B cell (primary cell): ENCODE data around the gene RTN4IP1. TPM values are rescaled to one million over a fixed set of nuclear protein-coding genes. Genes with fewer than 3 reads are reported as not detected.

ENCODE experiments used
- ATAC-seq: fragments of 200-7000 bp; cut with Tn5 transposase; one replicate; pipeline ENCODE4 v1.10.0; 2021; ENCODE audit warnings: low read depth, mild to moderate bottlenecking, moderate number of reproducible peaks, moderate library complexity
- CTCF ChIA-PET: fragments of 350-600 bp; sonication (Branson Sonifier 250); formaldehyde crosslinking; loops from one replicate; lab custom pipeline; 2021; ENCODE audit warnings: antibody characterized with exemption, inconsistent platforms; lab: Charles Lee
- POLR2A ChIA-PET: fragments of 350-600 bp; sonication (Branson Sonifier 250); formaldehyde crosslinking; loops from one replicate; lab custom pipeline; 2021; ENCODE audit warnings: antibody characterized with exemption; lab: Charles Lee
- DNase-seq: peaks from one replicate; pipeline ENCODE4 v3.0.0; 2013
- H2AFZ ChIP-seq: 2 replicates; pipeline ENCODE4 v1.6.1; 2012; ENCODE audit warnings: mild to moderate bottlenecking, low read depth, low read length; ENCODE audit not compliant: insufficient read depth, poor library complexity, severe bottlenecking
- H3K27ac ChIP-seq, 2 donors: 1 replicate in 1 of 2; 2 replicates in 1 of 2; pipeline ENCODE4 v1.5.1; 2012 to 2013; ENCODE audit warnings: low read length in 2 of 2, mild to moderate bottlenecking in 2 of 2, moderate library complexity in 1 of 2
- H3K27me3 ChIP-seq, 4 experiments: fragments of 200-600 bp in 1 of 4; sonication (generic) in 1 of 4; replicated peaks in 1 of 4; 1 replicate in 2 of 4; 2 replicates in 2 of 4; pipeline versions ENCODE4 v1.6.1 to v1.7.0; 2013 to 2016; ENCODE audit warnings: low read length in 3 of 4, mild to moderate bottlenecking in 2 of 4, mixed read lengths in 1 of 4, moderate library complexity in 1 of 4; ENCODE audit not compliant: insufficient read depth in 4 of 4, control insufficient read depth in 3 of 4; ENCODE audit errors: control extremely low read depth in 1 of 4
- H3K36me3 ChIP-seq, 2 experiments: replicated peaks in 1 of 2; 1 replicate in 1 of 2; 2 replicates in 1 of 2; pipeline versions ENCODE4 v1.6.1 to v1.7.1; 2013; ENCODE audit warnings: low read length in 1 of 2; ENCODE audit not compliant: insufficient read depth in 2 of 2, control insufficient read depth in 1 of 2; ENCODE audit errors: control extremely low read depth in 1 of 2, extremely low read depth in 1 of 2
- H3K4me1 ChIP-seq, 2 donors: fragments of 200-600 bp in 1 of 2; sonication (generic) in 1 of 2; 1 replicate in 1 of 2; 2 replicates in 1 of 2; pipeline versions ENCODE4 v1.5.1 to v1.6.1; 2013 to 2017; ENCODE audit warnings: low read length in 2 of 2; ENCODE audit not compliant: control insufficient read depth in 2 of 2, insufficient read depth in 2 of 2
- H3K4me2 ChIP-seq: replicated peaks from 2 replicates; pipeline ENCODE3; 2012; ENCODE audit warnings: mild to moderate bottlenecking, low read depth, low read length; ENCODE audit not compliant: poor library complexity, severe bottlenecking
- H3K4me3 ChIP-seq, 5 experiments: fragments of 200-600 bp in 1 of 5; sonication (generic) in 1 of 5; 1 replicate in 3 of 5; 2 replicates in 2 of 5; pipeline versions ENCODE4 v1.5.1 to v1.7.0; 2011 to 2016; ENCODE audit warnings: low read length in 4 of 5, mild to moderate bottlenecking in 4 of 5, low read depth in 2 of 5, control low read depth in 1 of 5, moderate library complexity in 1 of 5; ENCODE audit not compliant: insufficient read depth in 1 of 5; ENCODE audit errors: control extremely low read depth in 1 of 5, extremely low read depth in 1 of 5
- H3K79me2 ChIP-seq: fragments of 200-600 bp; sonication (generic); one replicate; pipeline ENCODE4 v1.6.0; 2016; ENCODE audit warnings: low read length; ENCODE audit not compliant: control insufficient read depth, insufficient read depth
- H3K9ac ChIP-seq: fragments of 200-600 bp; sonication (generic); 2 replicates; pipeline ENCODE4 v1.6.1; 2017; ENCODE audit warnings: mild to moderate bottlenecking, low read length, moderate library complexity
- H3K9me3 ChIP-seq, 3 donors: one replicate each; pipeline versions ENCODE4 v1.6.1 to v1.7.1; 2013; ENCODE audit warnings: low read length in 2 of 3; ENCODE audit not compliant: control insufficient read depth in 2 of 3, insufficient read depth in 1 of 3; ENCODE audit errors: control extremely low read depth in 1 of 3
- H4K20me1 ChIP-seq: 2 replicates; pipeline ENCODE4 v1.6.0; 2012; ENCODE audit warnings: mild to moderate bottlenecking, low read length; ENCODE audit not compliant: insufficient read depth, control insufficient read depth, poor library complexity, severe bottlenecking
- H3K27ac Mint-ChIP-seq: one replicate; pipeline ENCODE4 v1.8.0; 2021; ENCODE audit warnings: mixed read lengths
- H3K27me3 Mint-ChIP-seq: one replicate; pipeline ENCODE4 v1.8.0; 2021; ENCODE audit warnings: mixed read lengths
- H3K4me1 Mint-ChIP-seq: one replicate; pipeline ENCODE4 v1.8.0; 2021; ENCODE audit warnings: mixed read lengths
- H3K4me3 Mint-ChIP-seq: one replicate; pipeline ENCODE4 v1.8.0; 2021; ENCODE audit warnings: mixed read lengths
- H3K9me3 Mint-ChIP-seq: one replicate; pipeline ENCODE4 v1.8.0; 2022; ENCODE audit warnings: mixed read lengths; ENCODE audit not compliant: insufficient read depth
- EZH2 ChIP-seq: IDR thresholded peaks from 2 replicates; pipeline ENCODE4 v1.6.1; 2012; ENCODE audit warnings: borderline replicate concordance, low read depth, mild to moderate bottlenecking, moderate library complexity, low read length; ENCODE audit not compliant: insufficient read depth, poor library complexity, severe bottlenecking
- WGBS: methylation state at CpG from one replicate; pipeline ENCODE4 v1.1.5; 2013; ENCODE audit warnings: missing lambda C conversion rate; ENCODE audit not compliant: insufficient coverage; 5-methylcytosine and 5-hydroxymethylcytosine counted together
- intact Hi-C: fragments of 100-400 bp; cut with micrococcal nuclease; formaldehyde crosslinking; loops from one replicate; pipeline ENCODE4 v1.10.0; 2022
- polyA plus RNA-seq: library from polyadenylated mRNA; depleted of rRNA; stranded (reverse); fragments of >200 nt; gene quantifications from 2 replicates; pipeline ENCODE4 v1.2.3, GENCODE V29; 2012
- total RNA-seq, 2 donors: library from RNA; stranded (reverse); fragments of 120-200 nt in 1 of 2; gene quantifications; 1 replicate in 1 of 2; 2 replicates in 1 of 2; pipeline versions ENCODE4 v1.2.3 to v1.2.4, GENCODE V29; 2013 to 2022
- TF ChIP-seq, protein P1 (sequence below): fragments of 200-600 bp; IDR thresholded peaks from one replicate; pipeline ENCODE4 v1.8.0; 2022; ENCODE audit warnings: antibody characterized with exemption, mild to moderate bottlenecking

The RTN4IP1 gene
- total and polyA plus RNA-seq, 2 donors (not counting 1 experiment from before 2014, with no cell fraction given) = 9.4 to 12.1 TPM

DNA sequence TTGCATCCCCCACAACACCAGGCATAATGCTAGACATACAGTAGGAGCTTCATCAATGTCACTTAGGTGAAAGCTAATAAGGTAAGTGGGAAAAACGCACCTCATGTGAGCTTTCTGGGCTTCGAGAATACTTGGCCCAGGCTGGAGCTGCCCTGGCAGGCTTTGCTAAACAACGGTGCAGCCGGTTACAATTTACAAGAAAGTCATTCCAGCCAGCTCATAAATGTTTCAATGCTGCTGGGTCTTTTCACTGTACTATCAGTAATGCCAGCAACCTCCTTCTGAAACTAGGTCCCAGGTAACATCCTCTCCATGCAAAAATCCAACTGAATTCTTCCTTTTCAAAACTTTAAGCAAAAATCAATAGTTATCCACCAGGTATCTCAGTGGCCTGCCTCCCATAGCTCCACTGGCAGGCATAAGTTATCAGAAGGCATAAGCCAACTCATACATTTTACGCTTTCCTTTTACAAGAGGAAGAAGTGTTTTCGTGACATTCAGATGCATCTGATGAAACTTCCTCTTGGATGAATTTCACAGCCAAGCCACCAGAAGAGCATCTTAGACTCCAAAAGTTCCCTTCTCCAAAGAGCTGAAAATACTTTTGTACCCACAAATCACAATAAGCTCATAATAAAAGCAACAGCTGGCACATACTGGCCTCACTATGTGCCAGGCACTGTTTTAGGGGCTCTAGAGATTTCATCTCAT is 56.3 kb downstream of the RTN4IP1 start:
- no peaks in the 10 kb centered on the region for H3K27me3 Mint-ChIP-seq
- intact Hi-C loops = no loop called here
- WGBS = 94% methylated on average over 6 of the region's 6 CpGs
- H3K4me3 ChIP-seq = no peak overlapping the region
- H3K4me2 ChIP-seq = no peak overlapping the region
- H3K4me1 ChIP-seq = no peaks in the 10 kb centered on the region
- peaks cover 11 to 70% of the 10 kb centered on the region in 2 experiments for H3K36me3 ChIP-seq
- no peak overlapping the region for H3K27ac ChIP-seq
- H3K9ac ChIP-seq = no peak overlapping the region
- ChIA-PET CTCF (interaction anchor here (0.6 to 2.1 kb wide), 5 partner anchors 9 to 423 kb away, joined by 3 to 11 read pairs (median 6); no protein-coding TSS in a partner anchor), POLR2A (no interaction called here)
- no peaks in the 10 kb centered on the region for H3K27me3 ChIP-seq
- no peak for TF ChIP-seq EZH2
- TF ChIP-seq, protein P1, sequence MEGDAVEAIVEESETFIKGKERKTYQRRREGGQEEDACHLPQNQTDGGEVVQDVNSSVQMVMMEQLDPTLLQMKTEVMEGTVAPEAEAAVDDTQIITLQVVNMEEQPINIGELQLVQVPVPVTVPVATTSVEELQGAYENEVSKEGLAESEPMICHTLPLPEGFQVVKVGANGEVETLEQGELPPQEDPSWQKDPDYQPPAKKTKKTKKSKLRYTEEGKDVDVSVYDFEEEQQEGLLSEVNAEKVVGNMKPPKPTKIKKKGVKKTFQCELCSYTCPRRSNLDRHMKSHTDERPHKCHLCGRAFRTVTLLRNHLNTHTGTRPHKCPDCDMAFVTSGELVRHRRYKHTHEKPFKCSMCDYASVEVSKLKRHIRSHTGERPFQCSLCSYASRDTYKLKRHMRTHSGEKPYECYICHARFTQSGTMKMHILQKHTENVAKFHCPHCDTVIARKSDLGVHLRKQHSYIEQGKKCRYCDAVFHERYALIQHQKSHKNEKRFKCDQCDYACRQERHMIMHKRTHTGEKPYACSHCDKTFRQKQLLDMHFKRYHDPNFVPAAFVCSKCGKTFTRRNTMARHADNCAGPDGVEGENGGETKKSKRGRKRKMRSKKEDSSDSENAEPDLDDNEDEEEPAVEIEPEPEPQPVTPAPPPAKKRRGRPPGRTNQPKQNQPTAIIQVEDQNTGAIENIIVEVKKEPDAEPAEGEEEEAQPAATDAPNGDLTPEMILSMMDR = no peak
- no peak overlapping the region for H3K4me3 Mint-ChIP-seq
- H3K9me3 Mint-ChIP-seq = no peaks in the 10 kb centered on the region
- DNase-seq = no peak
- peaks cover 4% of the 10 kb centered on the region for H3K4me1 Mint-ChIP-seq
- no peak overlapping the region for H3K27ac Mint-ChIP-seq
- no peak for ATAC-seq
- no peak overlapping the region for H2AFZ ChIP-seq
- H3K9me3 ChIP-seq = no peaks in the 10 kb centered on the region
- H3K79me2 ChIP-seq = no peaks in the 10 kb centered on the region
- H4K20me1 ChIP-seq = no peaks in the 10 kb centered on the region

DNA sequence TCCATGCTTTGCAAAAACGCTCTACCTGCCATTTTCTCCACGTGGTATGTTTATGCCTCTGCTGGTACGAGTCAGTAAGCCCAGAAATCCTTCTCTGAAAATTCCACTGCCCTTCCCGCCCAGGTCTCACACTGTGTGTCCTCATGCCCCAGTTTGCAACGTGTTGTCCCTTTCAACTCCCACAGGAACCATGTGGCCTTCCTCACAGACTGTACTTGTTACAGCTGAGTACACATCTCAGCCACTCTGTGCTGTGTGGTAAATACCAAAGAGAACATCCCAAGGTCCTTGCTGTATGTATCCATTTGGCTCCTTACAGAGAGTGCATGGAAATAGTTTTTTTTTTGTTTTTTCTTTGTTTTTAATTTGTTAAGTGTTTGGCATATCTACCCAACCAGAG is 56.9 kb downstream of the RTN4IP1 start:
- Mint-ChIP-seq H3K4me3 (no peak overlapping the region), H3K27ac (peak overlapping the region; percentile 2), H3K9me3 (no peaks in the 10 kb centered on the region), H3K27me3 (no peaks in the 10 kb centered on the region), H3K4me1 (peaks cover 4% of the 10 kb centered on the region)
- Histone ChIP-seq H3K9ac (no peak overlapping the region), H3K4me2 (no peak overlapping the region), H3K9me3 (no peaks in the 10 kb centered on the region), H3K4me1 (no peaks in the 10 kb centered on the region), H3K36me3 (peaks cover 16 to 70% of the 10 kb centered on the region in 2 experiments), H3K79me2 (no peaks in the 10 kb centered on the region), H2AFZ (no peak overlapping the region), H3K27ac (no peak overlapping the region), H4K20me1 (no peaks in the 10 kb centered on the region), H3K27me3 (no peaks in the 10 kb centered on the region), H3K4me3 (no peak overlapping the region)
- ATAC-seq (no peak), DNase-seq (no peak)
- intact Hi-C loops = no loop called here
- POLR2A ChIA-PET = no interaction called here
- WGBS = 77% methylated on average over 5 of the region's 5 CpGs
- TF ChIP-seq EZH2 = no peak
- TF ChIP-seq, protein P1 = no peak
- CTCF ChIA-PET = interaction anchor here (0.6 to 22.3 kb wide), 5 partner anchors 9 to 411 kb away, joined by 4 to 567 read pairs (median 7); no protein-coding TSS in a partner anchor
